HG02623 (cell line): Measurements from ENCODE around the gene ZNF692.
A peak's percentile ranks its signal among the peaks of the same experiment; 100 is the strongest.
"Not testable (repeated sequence)": the region's sequence is repeated elsewhere in the genome, so short reads cannot be mapped to it uniquely, and the experiment has no call there.

ENCODE experiments used
- ATAC-seq: cut with Tn5 transposase; IDR thresholded peaks from one replicate; pipeline ENCODE4 v1.9.1; 2021; ENCODE audit warnings: moderate library complexity; ENCODE audit not compliant: unreplicated experiment

The ZNF692 gene

DNA sequence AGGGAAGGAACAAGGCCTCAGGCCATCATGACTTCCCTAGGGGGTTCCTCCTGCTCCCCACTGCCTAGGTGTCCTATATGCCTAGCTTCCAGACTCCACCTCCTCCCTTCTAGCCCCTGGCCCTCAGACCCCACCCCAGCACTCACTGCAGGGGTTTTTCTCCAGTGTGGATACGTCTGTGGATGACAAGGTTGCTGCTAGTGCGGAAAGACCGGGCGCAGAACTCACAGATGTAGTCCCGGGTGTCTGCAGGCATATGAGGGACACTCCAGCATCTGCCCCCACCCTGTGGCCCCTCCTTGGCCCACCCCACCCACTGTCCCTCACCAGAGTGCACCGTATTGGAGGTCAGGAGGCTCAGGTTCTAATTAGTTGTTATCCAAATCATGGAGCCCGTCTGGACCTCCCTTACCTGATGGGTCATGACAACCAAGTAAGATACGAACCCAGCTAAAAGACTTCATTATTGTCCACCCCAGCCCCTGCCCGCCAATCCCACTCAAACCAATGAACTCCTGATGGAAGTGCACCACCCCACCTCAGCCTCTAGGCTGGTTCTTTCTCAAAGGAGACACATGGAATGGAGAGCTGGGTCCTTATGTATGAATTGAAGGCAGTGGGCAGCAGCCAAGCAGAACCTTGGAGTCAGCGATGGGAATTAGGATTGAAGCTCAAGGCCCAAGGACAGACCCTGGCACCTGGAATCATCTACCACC is 8.2 kb downstream of the ZNF692 start:
- no peak for ATAC-seq

DNA sequence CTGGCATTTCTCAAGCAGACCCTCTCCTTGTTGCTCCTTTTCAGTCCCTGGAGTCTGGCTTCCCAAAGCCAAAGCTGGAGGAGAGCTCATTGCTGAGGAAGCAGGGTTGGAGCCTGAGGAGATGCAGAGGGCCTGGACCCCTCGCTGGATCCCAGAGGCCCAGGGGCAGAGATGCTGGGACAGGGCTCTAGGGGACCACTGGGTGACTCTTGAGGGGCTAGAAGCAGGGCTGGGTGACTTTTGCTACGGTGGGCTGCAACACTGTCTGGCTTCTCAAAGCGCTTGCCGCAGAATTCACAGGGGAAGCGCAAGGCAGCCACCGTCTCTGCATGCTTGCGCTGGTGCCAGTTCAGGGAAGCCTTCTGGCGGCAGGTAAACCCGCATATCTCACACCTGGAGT is 8.8 kb downstream of the ZNF692 start:
- ATAC-seq: no peak

DNA sequence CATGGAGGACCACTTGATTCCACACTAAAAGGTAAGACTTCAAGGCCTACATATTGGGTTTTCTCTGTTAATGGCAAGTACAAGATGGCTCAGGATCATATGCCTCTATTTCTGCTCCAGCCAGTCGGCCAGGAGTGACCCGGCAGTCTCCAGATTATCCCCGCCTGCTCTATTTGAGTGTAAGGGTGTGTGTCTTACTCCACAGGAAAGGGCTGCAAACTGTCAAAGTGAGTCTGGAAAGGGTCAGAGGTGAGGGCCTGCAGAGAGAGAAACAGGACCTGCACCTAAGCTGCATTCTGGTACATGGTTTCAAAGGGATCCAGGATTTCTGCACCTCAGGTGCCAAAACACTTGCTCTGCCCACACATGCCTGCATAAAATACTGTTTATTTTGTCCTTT is 9.2 kb downstream of the ZNF692 start:
- ATAC-seq: no peak

DNA sequence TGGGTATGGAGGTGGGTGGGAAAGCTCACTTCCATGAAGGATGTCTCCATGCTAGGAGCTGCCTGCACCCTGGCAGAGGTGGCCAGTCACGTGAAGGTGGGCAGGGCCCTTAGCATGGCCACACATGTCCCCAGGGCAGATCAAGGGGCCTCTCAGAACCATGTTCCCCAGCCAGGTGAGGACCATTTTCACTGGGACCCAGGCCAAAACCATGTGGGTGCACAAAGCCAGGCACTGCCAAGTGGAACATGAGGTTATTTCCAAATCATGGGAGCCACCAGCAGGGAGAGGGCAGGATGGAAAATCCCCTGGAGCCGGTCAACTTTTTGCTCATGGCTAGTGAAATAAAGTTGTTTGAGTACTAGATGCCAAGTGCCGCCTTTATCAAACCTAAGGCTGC is 9.7 kb downstream of the ZNF692 start:
- no peak for ATAC-seq

DNA sequence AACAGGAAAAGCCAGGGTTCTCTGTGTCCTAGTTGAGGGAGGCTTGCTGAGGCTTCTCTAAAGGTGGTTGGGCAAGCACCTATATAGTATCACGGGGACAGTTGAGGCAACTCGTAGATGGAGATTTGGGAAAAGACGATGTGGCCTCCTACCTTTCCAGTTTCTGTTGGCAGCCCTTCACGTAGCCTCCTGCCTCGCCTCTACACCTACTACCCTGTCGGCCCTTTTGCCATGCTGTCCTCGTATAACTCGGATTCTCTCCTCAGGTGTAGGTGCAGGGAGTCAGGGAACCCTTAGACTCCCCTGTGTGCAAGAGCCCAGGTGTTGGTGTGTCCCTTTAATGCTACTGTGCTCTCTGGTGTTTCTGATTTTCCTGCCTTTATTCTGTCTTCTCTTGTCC is 10.3 kb downstream of the ZNF692 start:
- no peak for ATAC-seq

DNA sequence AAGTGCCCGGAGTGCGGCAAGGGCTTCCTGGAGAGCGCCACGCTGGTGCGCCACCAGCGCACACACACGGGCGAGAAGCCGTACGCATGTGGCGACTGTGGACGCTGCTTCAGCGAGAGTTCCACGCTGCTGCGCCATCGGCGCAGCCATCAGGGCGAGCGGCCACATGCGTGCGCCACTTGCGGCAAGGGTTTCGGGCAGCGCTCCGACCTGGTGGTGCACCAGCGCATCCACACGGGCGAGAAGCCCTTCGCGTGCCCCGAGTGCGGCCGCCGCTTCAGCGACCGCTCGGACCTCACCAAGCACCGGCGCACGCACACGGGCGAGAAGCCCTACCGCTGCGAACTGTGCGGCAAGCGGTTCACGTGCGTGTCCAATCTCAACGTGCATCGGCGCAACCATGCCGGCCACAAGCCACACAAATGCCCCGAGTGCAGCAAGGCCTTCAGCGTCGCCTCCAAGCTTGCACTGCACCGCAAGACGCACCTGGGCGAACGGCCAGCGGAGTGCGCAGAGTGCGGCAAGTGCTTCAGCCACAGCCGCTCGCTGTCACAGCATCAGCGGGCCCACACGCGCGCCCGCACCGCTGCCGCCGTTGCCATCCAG is 10.8 kb downstream of the ZNF692 start:
- ATAC-seq: no peak

DNA sequence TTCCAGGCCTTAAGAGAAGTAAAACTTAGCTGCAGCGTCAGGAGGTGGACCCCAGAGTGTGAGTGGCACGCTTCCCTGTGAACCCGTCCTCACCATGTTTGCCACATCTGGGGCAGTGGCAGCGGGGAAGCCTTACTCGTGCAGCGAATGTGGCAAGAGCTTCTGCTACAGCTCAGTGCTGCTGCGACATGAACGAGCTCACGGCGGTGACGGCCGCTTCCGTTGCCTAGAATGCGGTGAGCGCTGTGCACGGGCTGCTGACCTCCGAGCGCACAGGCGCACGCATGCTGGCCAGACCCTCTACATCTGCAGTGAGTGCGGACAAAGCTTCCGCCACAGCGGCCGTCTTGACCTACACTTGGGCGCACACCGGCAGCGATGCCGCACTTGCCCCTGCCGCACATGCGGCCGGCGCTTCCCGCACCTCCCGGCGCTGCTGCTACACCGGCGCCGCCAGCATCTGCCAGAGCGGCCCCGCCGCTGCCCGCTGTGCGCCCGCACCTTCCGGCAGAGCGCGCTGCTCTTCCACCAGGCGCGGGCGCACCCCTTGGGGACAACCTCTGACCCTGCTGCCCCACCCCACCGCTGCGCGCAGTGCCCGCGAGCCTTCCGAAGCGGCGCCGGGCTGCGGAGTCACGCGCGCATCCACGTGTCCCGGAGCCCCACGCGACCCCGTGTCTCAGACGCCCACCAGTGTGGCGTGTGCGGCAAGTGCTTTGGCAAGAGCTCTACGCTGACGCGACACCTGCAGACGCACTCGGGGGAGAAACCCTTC is 11.5 kb downstream of the ZNF692 start:
- ATAC-seq: no peak

DNA sequence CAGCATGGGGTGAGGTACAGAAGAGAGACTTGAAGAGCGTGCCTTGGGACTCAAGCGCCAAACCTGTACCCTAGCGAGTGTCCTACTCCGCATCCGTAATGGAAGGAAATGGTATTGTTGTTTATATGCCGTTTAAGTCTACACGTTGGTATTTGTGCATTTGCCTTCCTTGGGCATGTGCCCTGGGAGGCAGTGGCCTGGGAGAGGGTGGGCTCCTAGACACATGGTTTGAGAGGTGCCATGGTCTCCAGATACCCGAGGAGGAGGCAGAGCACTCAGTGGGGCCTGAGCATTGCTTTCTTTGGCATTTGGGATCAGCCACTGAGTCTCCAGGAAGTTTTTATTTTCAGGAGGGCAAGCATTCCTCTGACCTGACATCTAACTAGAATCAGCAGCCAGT is 14.4 kb downstream of the ZNF692 start:
- no peak for ATAC-seq

DNA sequence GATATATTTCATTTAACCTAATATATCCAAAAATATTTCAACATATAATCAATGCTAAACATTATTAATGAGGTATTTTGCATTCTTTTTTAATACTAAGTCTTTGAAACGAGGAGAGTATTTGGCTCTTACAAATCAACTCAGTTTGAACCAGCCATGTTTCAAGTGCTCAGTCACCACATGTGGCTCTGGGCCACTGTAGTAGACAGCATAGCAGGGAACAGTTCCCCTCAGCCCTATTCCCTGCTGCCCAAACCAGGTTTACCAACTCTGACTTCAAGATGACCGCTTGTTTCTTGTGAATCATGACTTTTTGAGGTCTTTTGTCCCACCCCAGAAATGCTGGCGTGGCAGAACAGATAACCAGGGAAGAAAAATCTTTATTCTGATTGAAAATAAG is 15.2 kb downstream of the ZNF692 start:
- no peak for ATAC-seq

DNA sequence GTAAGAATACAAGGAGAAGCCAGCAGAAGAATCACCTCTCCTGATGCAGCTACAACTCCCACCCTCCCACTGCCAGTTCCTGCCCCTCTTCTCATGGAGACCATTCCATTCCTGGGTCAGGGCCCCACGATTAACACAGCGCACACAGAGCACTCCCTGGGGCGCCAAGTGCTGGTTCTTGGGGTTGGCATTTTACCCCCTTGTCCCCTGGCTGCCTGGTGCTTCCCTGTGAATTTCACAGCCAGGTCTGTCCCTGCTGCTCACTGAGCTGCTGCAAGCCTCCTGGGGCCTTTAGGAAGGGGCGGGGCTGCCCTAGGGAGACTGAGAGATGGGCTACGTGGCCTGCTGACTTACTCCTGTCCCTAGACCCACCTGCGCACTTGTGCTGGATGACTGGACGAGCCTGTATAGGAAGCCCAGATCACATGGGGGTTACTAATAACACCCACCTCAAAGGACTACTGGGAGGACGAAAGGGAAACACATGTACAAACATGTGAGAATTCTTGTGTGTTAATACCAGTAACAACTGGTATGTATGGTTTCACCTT is 16.0 kb downstream of the ZNF692 start:
- no peak for ATAC-seq

DNA sequence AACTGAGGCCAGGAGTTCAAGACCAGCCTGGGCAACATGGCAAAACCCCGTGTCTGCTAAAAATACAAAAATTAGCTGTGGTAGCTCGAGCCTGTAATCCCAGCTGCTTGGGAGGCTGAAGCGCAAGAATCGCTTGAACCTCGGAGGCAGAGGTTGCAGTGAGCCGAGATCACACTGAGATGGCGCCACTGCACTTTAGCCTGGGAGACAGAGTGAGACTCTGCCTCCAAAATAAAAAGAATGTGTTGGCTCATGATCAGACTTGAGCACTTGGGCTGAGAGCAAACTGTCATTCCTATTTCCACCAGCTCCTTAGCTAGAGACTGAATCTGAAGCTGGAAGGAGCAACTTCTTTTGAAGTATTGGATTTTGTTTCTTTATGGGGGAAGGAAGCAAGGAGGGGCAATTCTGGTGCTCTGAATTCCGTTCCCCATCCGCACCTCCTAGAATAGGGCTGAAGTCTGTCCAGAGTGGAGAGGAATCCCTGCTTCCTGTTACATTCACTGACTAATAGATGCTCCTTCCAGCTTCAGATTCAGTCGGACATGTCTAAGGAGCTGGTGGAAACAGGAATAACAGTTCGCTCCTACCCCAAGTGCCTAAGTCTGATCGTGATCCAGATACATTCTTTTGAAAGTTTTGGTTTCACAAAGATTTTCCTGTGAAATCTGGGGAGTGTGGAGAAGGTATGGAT is 17.0 kb downstream of the ZNF692 start:
- no peak for ATAC-seq

DNA sequence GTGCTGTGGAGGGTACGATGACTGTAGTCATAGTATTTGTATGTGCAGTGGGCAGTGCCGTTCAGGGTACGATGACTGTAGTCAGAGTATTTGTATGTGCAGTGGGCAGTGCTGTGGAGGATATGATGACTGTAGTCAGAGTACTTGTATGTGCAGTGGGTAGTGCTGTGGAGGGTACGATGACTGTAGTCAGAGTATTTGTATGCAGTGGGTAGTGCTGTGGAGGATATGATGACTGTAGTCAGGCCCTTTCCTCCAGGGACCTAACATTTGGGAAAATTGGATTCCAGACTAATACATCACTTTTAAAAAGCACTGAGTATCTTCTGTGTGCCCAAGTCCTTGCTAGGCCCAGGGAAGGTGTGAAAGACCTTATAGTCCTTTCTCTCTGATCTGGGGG is 17.9 kb downstream of the ZNF692 start:
- ATAC-seq: no peak

DNA sequence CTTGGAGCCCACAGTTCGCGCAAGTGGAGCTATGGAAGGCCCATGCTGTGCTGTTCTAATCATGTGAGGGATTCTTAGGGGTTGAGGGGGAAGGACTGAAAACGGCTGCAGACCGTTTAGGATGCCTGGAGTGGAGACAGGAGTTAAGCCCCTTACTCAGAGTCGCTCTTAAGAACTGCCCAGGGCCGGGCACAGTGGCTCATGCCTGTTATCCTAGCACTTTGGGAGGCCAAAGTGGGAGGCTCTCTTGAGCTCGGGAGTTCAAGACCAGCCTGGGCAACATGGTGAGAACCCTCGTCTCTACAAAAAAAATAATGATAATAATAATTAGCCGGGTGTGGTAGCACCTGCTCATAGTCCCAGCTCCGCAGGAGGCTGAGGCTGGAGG is 19.7 kb downstream of the ZNF692 start:
- ATAC-seq: no peak

DNA sequence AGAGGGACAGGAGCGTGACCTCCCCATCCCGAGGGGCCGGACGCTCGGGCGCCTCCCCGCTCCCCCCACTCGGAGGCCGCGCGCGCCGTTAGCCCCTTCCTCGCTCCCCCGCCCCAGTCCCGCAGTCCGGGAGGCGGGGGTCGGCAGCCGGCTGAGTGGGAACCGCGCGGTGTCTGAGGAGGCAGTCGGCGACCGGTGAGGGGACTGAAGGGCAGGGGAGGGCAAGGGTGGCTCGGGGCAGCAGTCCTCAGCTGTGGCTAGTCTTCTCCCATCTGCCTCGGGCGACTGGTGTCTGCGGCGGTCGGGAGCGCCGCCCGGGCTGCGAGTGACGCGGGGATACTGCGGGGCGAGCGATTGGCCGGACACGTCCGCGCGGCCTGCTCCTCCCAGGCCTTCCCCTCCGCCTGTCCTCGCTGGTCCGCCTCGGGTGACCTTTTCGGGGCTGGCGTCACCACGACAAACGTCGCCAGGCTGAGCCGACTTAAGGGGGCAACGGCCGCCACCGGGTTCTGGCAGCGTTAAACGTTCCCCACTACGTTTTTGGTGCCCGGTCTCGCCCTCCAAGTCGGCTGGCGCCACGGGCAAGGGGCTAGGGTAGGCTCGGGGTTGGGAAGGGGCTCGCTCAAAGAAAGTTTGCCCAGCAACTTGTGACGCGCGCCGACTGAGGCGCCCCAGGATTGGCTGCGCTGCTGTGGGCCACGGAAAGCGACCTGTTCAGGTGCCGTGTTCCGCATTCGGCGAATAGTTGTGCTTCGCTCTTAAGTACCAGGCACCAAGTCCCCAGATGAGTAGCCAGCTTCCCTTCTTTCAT is 20.3 kb downstream of the ZNF692 start:
- ATAC-seq: peak; percentile 51

DNA sequence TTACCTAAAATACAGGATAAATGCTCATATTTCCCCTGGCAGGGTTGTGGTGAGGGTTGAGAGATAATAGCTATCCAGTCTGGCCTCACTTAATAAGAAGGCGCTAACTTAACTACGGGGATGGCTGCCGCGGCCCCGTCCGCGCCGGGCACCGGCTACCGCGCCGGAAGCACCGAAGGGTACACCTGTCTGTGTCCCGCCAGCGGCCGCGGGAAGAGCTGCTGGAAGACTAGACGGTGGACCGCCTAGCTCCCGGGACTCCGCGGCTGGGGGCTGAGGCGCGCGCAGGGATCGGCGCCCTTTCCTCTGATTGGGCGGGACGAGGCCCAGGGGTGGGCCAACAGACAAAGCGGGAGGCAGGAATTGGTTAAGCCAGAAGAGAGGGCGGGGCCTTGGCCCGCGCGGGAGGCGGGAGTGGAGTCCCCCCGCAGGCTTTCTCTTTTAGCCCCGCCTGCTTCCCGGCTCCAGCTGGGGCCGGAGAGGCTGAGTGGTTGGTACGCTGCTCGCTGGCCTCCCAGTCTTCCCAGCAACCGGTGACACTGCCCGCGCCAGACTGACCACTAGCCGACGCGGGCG is 21.0 kb downstream of the ZNF692 start, which contains the start of gene ZNF672:
Gene ZNF672 (plus strand): TSS at position 444 of the 576 bp plus-strand sequence. CDS start 9,051 bp downstream, outside the sequence.
- peak; percentile 82 for ATAC-seq

DNA sequence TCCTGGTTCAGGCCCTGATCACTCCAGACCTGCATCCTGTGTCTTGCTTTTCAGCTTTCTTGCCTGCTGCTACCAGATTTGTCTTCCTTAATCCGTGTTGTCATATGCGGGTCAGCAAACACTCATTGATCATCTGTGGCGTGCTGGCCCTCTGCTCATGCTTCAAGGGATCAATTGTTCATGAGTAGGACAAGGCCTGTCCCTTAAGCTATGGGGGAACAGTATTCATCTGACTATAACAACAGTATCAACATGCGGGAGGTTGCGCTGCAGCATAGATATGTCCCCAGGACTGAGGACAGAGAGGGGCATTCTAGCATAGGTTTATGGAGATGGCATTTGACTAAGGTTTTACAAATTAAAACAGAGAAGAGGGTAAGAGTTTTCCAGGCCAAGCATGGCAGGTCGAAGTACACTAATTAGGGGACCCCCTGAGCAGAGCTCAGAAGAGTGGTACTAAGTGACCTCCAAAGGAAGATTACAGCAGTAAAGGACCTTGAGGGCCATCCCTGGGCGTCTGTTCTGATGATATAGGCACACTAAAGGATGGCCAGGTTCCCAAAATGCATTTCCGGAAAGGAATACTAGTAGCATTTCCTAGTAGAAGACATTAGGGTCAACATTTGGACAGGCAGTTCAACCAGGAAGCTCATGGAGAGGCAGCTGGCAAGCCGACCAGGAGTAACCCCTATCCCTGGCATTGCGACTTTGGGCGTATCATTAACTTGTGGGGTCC is 21.7 kb downstream of the ZNF692 start:
- ATAC-seq: no peak

DNA sequence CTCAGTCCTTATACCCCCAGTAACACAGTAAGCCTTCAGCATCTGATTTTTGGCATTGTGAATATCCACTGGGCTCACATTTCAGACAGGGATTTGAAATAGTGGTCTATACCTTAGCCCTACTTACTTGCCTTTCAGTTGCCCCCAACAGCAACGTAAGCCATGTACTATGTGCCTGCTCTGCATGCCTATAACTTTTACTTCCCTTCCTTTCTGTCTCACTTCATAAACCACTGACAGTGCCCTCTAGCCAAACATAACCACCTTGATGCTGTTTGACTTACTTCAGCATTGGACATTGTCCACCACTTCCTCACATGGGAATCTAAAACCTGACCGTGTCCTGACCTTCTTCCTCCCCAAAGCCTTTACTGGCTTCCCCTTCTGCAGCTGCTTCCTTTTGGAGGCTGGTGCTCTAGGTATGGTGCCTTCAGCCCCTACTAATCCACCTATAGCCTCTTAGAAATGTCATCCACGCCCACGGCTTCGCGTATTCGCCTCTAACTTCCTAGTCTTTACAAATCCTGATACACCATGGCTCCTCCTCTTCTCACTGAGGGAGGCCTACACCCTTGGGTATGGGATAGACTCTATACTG is 24.4 kb downstream of the ZNF692 start:
- no peak for ATAC-seq

DNA sequence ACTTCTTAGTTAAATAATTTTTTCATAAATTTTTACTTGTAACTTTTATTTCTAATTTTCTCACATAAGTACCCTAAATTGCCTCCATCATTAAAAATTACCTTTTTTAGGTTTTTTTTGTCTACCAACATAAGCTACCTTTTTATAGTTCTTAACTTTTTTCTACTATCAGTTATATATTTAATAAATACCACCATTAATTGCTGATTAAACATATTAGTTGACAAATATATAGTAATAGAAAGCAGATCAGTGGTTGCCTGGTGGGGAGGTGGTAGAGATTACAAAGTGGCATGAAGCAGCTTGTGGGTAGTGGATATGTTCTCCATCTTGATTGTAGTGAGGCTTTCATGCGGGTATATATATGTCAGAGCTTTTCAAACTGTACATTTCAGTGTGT is 27.0 kb downstream of the ZNF692 start:
- ATAC-seq: no peak

DNA sequence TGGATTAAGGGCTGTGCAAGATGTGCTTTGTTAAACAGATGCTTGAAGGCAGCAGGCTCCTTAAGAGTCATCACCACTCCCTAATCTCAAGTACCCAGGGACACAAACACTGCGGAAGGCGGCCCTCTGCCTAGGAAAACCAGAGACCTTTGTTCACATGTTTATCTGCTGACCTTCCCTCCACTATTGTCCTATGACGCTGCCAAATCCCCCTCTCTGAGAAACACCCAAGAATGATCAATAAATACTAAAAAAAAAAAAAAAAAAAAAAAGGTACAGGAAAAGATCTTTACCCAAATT is 28.2 kb downstream of the ZNF692 start:
- not testable (repeated sequence) for ATAC-seq
